GM23248 (cell line): ENCODE results near the gene STIM1. TPM values are rescaled to one million over a fixed set of nuclear protein-coding genes. Genes with fewer than 3 reads are reported as not detected.
"Not testable (repeated sequence)": the region's sequence is repeated elsewhere in the genome, so short reads cannot be mapped to it uniquely, and the experiment has no call there.

Experiments used
- DNase-seq: peaks from one replicate; pipeline ENCODE4 v3.0.0-alpha.2; 2015
- H2AFZ ChIP-seq: fragments of 200-600 bp; sonication (generic); 2 replicates; pipeline ENCODE4 v1.6.1; 2016; ENCODE audit warnings: antibody characterized with exemption
- H3F3A ChIP-seq: fragments of 200-600 bp; sonication (generic); 2 replicates; pipeline ENCODE4 v1.6.1; 2016; ENCODE audit warnings: mild to moderate bottlenecking, antibody characterized with exemption, mixed run types; ENCODE audit not compliant: insufficient read depth
- H3K27ac ChIP-seq: fragments of 200-600 bp; sonication (generic); 2 replicates; pipeline ENCODE4 v1.5.1; 2016; ENCODE audit warnings: mild to moderate bottlenecking
- H3K27me3 ChIP-seq: fragments of 200-600 bp; sonication (generic); replicated peaks from 2 replicates; pipeline ENCODE4 v1.6.1; 2016; ENCODE audit warnings: mild to moderate bottlenecking; ENCODE audit not compliant: insufficient read depth
- H3K36me3 ChIP-seq: fragments of 200-600 bp; sonication (generic); 2 replicates; pipeline ENCODE4 v1.6.1; 2016; ENCODE audit warnings: low read depth, mild to moderate bottlenecking
- H3K4me1 ChIP-seq: fragments of 200-600 bp; sonication (generic); 2 replicates; pipeline ENCODE4 v1.6.1; 2016; ENCODE audit warnings: mild to moderate bottlenecking; ENCODE audit not compliant: insufficient read depth
- H3K4me2 ChIP-seq: fragments of 200-600 bp; sonication (generic); one replicate; pipeline ENCODE4 v1.6.1; 2016; ENCODE audit warnings: mild to moderate bottlenecking; ENCODE audit not compliant: unreplicated experiment
- H3K4me3 ChIP-seq: fragments of 200-600 bp; sonication (generic); 2 replicates; pipeline ENCODE4 v1.5.1; 2016; ENCODE audit warnings: mild to moderate bottlenecking
- H3K79me2 ChIP-seq: fragments of 200-600 bp; sonication (generic); 2 replicates; pipeline ENCODE4 v1.6.1; 2016; ENCODE audit warnings: mild to moderate bottlenecking; ENCODE audit not compliant: insufficient read depth
- H3K9ac ChIP-seq: fragments of 200-600 bp; sonication (generic); 2 replicates; pipeline ENCODE4 v1.6.1; 2016; ENCODE audit warnings: mild to moderate bottlenecking
- H3K9me2 ChIP-seq: fragments of 200-600 bp; sonication (generic); 2 replicates; pipeline ENCODE4 v1.6.1; 2016; ENCODE audit warnings: mixed run types, mild to moderate bottlenecking, moderate library complexity; ENCODE audit not compliant: insufficient read depth
- H3K9me3 ChIP-seq: fragments of 200-600 bp; sonication (generic); one replicate; pipeline ENCODE4 v1.6.1; 2017; ENCODE audit warnings: low read depth
- H4K20me1 ChIP-seq: fragments of 200-600 bp; sonication (generic); 2 replicates; pipeline ENCODE4 v1.6.0; 2016; ENCODE audit not compliant: insufficient read depth
- EZH2 ChIP-seq: fragments of 200-600 bp; sonication (generic); IDR thresholded peaks from 2 replicates; pipeline ENCODE4 v1.6.1; 2018; ENCODE audit warnings: antibody characterized with exemption, mild to moderate bottlenecking; ENCODE audit not compliant: insufficient read depth, poor library complexity, severe bottlenecking
- EZH2phosphoT487 ChIP-seq: fragments of 200-600 bp; sonication (generic); IDR thresholded peaks from 2 replicates; pipeline ENCODE4 v1.6.1; 2018; ENCODE audit warnings: antibody characterized with exemption, moderate library complexity, mild to moderate bottlenecking, low read depth; ENCODE audit not compliant: insufficient read depth
- WGBS, 2 experiments: methylation state at CpG; one replicate each; pipeline ENCODE4 v1.1.6; 2015 to 2017; ENCODE audit warnings: low lambda C conversion rate in 2 of 2, low coverage in 1 of 2; ENCODE audit errors: missing lambda C conversion rate in 2 of 2; 5-methylcytosine and 5-hydroxymethylcytosine counted together
- in situ Hi-C: fragments of 300-500 bp; cut with MboI; formaldehyde crosslinking; loops from 2 replicates; pipeline ENCODE4 v1.15.0; 2020
- polyA plus RNA-seq: library from polyadenylated mRNA; unstranded; fragments of >200 nt; fragmentation: Nextera tagmentation; extraction: Ambion mirVana; gene quantifications from 2 replicates; pipeline ENCODE4 v1.2.1, GENCODE V29; 2016
- total RNA-seq: library from RNA; depleted of rRNA; stranded (reverse); fragments of >200 nt; shearing (Covaris generic); gene quantifications from 2 replicates; pipeline ENCODE4 v1.2.3, GENCODE V29; 2014

The STIM1 gene
- total and polyA plus RNA-seq, 2 experiments from 2014 or later: 22.3 to 24.6 TPM

- H3K4me3 ChIP-seq: no peak overlapping the region
- no peak for TF ChIP-seq EZH2phosphoT487
- no peak overlapping the region for H3K4me2 ChIP-seq
- no peaks in the 10 kb centered on the region for H3K9me3 ChIP-seq
- H2AFZ ChIP-seq: no peak overlapping the region
- in situ Hi-C loops: no loop called here
- 99 to 100% methylated on average over 2 of the region's 2 CpGs for WGBS, 2 experiments
- no peaks in the 10 kb centered on the region for H4K20me1 ChIP-seq
- peaks cover 25% of the 10 kb centered on the region for H3K4me1 ChIP-seq
- H3K9ac ChIP-seq: no peak overlapping the region
- no peak overlapping the region for H3K27ac ChIP-seq
- no peaks in the 10 kb centered on the region for H3K27me3 ChIP-seq
- DNase-seq: no peak
- H3K36me3 ChIP-seq: peaks cover 27% of the 10 kb centered on the region
- peaks cover 31% of the 10 kb centered on the region for H3F3A ChIP-seq
- no peaks in the 10 kb centered on the region for H3K9me2 ChIP-seq
- H3K79me2 ChIP-seq: no peaks in the 10 kb centered on the region
Measured at GRCh38 chr11:4115128-4115527, 259.7 kb downstream of the STIM1 start.

GRCh38 chr11:4118107-4118506 is 262.6 kb downstream of the STIM1 start:
- Histone ChIP-seq H3K27me3 (no peaks in the 10 kb centered on the region), H3K4me3 (peak overlapping the region; percentile 38), H3K9me2 (no peaks in the 10 kb centered on the region), H3F3A (peaks cover 31% of the 10 kb centered on the region), H3K4me1 (peaks cover 25% of the 10 kb centered on the region), H3K36me3 (peaks cover 39% of the 10 kb centered on the region), H3K9ac (peak overlapping the region; percentile 63), H2AFZ (peak overlapping the region; percentile 46), H3K27ac (peak overlapping the region; percentile 81), H4K20me1 (no peaks in the 10 kb centered on the region), H3K79me2 (no peaks in the 10 kb centered on the region), H3K9me3 (no peaks in the 10 kb centered on the region), H3K4me2 (peak overlapping the region; percentile 78)
- DNase-seq: peak; percentile 87
- WGBS, 2 experiments: 38 to 44% methylated on average over 3 of the region's 3 CpGs
- in situ Hi-C loops: no loop called here
- TF ChIP-seq EZH2phosphoT487 (no peak), EZH2 (no peak)

GRCh38 chr11:4123218-4123617 is 267.8 kb downstream of the STIM1 start:
- in situ Hi-C loops: no loop called here
- TF ChIP-seq EZH2phosphoT487: no peak
- no peak for TF ChIP-seq EZH2
- Histone ChIP-seq H2AFZ (no peak overlapping the region), H3K9me3 (no peaks in the 10 kb centered on the region), H4K20me1 (no peaks in the 10 kb centered on the region), H3K27me3 (no peaks in the 10 kb centered on the region), H3K79me2 (no peaks in the 10 kb centered on the region), H3K27ac (no peak overlapping the region), H3K9me2 (no peaks in the 10 kb centered on the region), H3F3A (peaks cover 9% of the 10 kb centered on the region), H3K4me2 (no peak overlapping the region), H3K4me1 (peaks cover 9% of the 10 kb centered on the region), H3K4me3 (no peak overlapping the region), H3K36me3 (peaks cover 70% of the 10 kb centered on the region), H3K9ac (no peak overlapping the region)
- DNase-seq: no peak
- 91 to 96% methylated on average over 4 of the region's 4 CpGs for WGBS, 2 experiments

GRCh38 chr11:4125141-4125540 is 269.7 kb downstream of the STIM1 start:
- DNase-seq: no peak
- no peaks in the 10 kb centered on the region for H3K4me1 ChIP-seq
- no peaks in the 10 kb centered on the region for H3F3A ChIP-seq
- no peak overlapping the region for H3K9ac ChIP-seq
- no peaks in the 10 kb centered on the region for H3K9me3 ChIP-seq
- H3K27me3 ChIP-seq: no peaks in the 10 kb centered on the region
- no peaks in the 10 kb centered on the region for H3K9me2 ChIP-seq
- no peak overlapping the region for H3K27ac ChIP-seq
- whole genome bisulfite sequencing, 2 experiments: 97 to 99% methylated on average over 6 of the region's 6 CpGs
- no peak overlapping the region for H3K4me3 ChIP-seq
- TF ChIP-seq EZH2phosphoT487: no peak
- TF ChIP-seq EZH2: no peak
- no peaks in the 10 kb centered on the region for H4K20me1 ChIP-seq
- no peak overlapping the region for H3K4me2 ChIP-seq
- in situ Hi-C loops: no loop called here
- no peaks in the 10 kb centered on the region for H3K79me2 ChIP-seq
- H2AFZ ChIP-seq: no peak overlapping the region
- peaks cover 60% of the 10 kb centered on the region for H3K36me3 ChIP-seq

GRCh38 chr11:4127357-4127756 is 271.9 kb downstream of the STIM1 start:
- Histone ChIP-seq H3K4me2 (no peak overlapping the region), H3K9me3 (no peaks in the 10 kb centered on the region), H3K9me2 (no peaks in the 10 kb centered on the region), H3K27ac (no peak overlapping the region), H3K27me3 (no peaks in the 10 kb centered on the region), H3K4me1 (no peaks in the 10 kb centered on the region), H3F3A (no peaks in the 10 kb centered on the region), H3K4me3 (no peak overlapping the region), H3K9ac (no peak overlapping the region), H2AFZ (no peak overlapping the region), H3K79me2 (no peaks in the 10 kb centered on the region), H3K36me3 (peaks cover 47% of the 10 kb centered on the region), H4K20me1 (no peaks in the 10 kb centered on the region)
- TF ChIP-seq EZH2: no peak
- no peak for TF ChIP-seq EZH2phosphoT487
- no peak for DNase-seq
- in situ Hi-C loops: no loop called here
- 52 to 72% methylated on average over 1 of the region's 1 CpG for WGBS, 2 experiments

GRCh38 chr11:4130219-4130618 is 274.8 kb downstream of the STIM1 start:
- DNase-seq, H4K20me1 ChIP-seq, H2AFZ ChIP-seq, H3K4me2 ChIP-seq, H3K4me3 ChIP-seq, H3K27ac ChIP-seq, H3K4me1 ChIP-seq, H3F3A ChIP-seq, in situ Hi-C loops, H3K9ac ChIP-seq, H3K79me2 ChIP-seq, H3K9me3 ChIP-seq, H3K27me3 ChIP-seq, H3K9me2 ChIP-seq: not testable (repeated sequence)
- H3K36me3 ChIP-seq: peaks cover 42% of the 10 kb centered on the region
- WGBS, 2 experiments: 69 to 76% methylated on average over 4 of the region's 4 CpGs
